HepG2 (cell line): ENCODE results near the gene ISOC2. TPM values are rescaled to one million over a fixed set of nuclear protein-coding genes. Genes with fewer than 3 reads are reported as not detected.

ENCODE experiments used
- AKAP8 ChIP-seq: sonication (generic); formaldehyde crosslinking; IDR thresholded peaks from 2 replicates; pipeline ENCODE4 v1.5.1; 2020; ENCODE audit warnings: mild to moderate bottlenecking, missing genetic modification reagents
- GTF2F1 ChIP-seq: fragments of 150-350 bp; IDR thresholded peaks from 2 replicates; pipeline ENCODE4 v1.6.1; 2014; ENCODE audit warnings: low read length
- MEF2D ChIP-seq: sonication (generic); formaldehyde crosslinking; IDR thresholded peaks from 2 replicates; pipeline ENCODE4 v1.5.1; 2020; ENCODE audit warnings: mild to moderate bottlenecking, missing genetic modification reagents
- RAD51 ChIP-seq: fragments of 450-650 bp; IDR thresholded peaks from 2 replicates; pipeline ENCODE4 v1.6.1; 2016; ENCODE audit warnings: borderline replicate concordance
- YY1 ChIP-seq: IDR thresholded peaks from 2 replicates; pipeline ENCODE4 v1.6.1; 2011; ENCODE audit warnings: low read length, low read depth, moderate library complexity, mild to moderate bottlenecking; ENCODE audit not compliant: insufficient read depth, insufficient replicate concordance
- ZBTB38 ChIP-seq: sonication (generic); formaldehyde crosslinking; IDR thresholded peaks from 2 replicates; pipeline ENCODE4 v1.5.1; 2020; ENCODE audit warnings: mild to moderate bottlenecking, missing genetic modification reagents
- ZNF205 ChIP-seq: IDR thresholded peaks from 2 replicates; pipeline ENCODE4 v1.6.1; 2018; ENCODE audit warnings: missing biosample characterization, missing genetic modification reagents
- ZNF367 ChIP-seq: sonication (generic); formaldehyde crosslinking; IDR thresholded peaks from 2 replicates; pipeline ENCODE4 v1.4.0; 2020; ENCODE audit warnings: missing genetic modification reagents, borderline replicate concordance
- ZNF550 ChIP-seq: sonication (generic); formaldehyde crosslinking; IDR thresholded peaks from 2 replicates; pipeline ENCODE4 v1.4.0; 2020; ENCODE audit warnings: mild to moderate bottlenecking, missing genetic modification reagents, borderline replicate concordance
- ZNF816 ChIP-seq: sonication (generic); formaldehyde crosslinking; IDR thresholded peaks from 2 replicates; pipeline ENCODE4 v1.8.0; 2022; ENCODE audit warnings: missing genetic modification reagents, mild to moderate bottlenecking, borderline replicate concordance
- ZSCAN21 ChIP-seq: sonication (generic); formaldehyde crosslinking; IDR thresholded peaks from 2 replicates; pipeline ENCODE4 v1.8.0; 2022; ENCODE audit warnings: mild to moderate bottlenecking, missing genetic modification reagents, moderate library complexity, borderline replicate concordance
- ZSCAN9 ChIP-seq: IDR thresholded peaks from 2 replicates; pipeline ENCODE4 v1.6.1; 2016; ENCODE audit warnings: borderline replicate concordance
- polyA plus RNA-seq, 8 experiments: library from polyadenylated mRNA; depleted of rRNA in 3 of 8; stranded (reverse) in 7 of 8; unstranded in 1 of 8; fragments of >200 nt; fragmentation: Illumina TruSeq in 4 of 8; extraction: Trizol in 4 of 8; gene quantifications; 2 replicates each; pipeline versions ENCODE4 v1.2.1 to v1.2.3, GENCODE V29; 2011 to 2016; ENCODE audit warnings: low read depth in 4 of 8, missing spikeins in 1 of 8, mixed read lengths in 1 of 8; ENCODE audit not compliant: insufficient read depth in 1 of 8
- total RNA-seq, 5 experiments: library from RNA; depleted of rRNA; stranded (reverse); fragments of >200 nt; fragmentation: Illumina TruSeq; extraction: Trizol; gene quantifications; 2 replicates each; pipeline ENCODE4 v1.2.3, GENCODE V29; 2016; ENCODE audit warnings: low read depth in 1 of 5
- TF ChIP-seq, protein P1 (sequence below): sonication (generic); formaldehyde crosslinking; IDR thresholded peaks from 2 replicates; pipeline ENCODE4 v1.5.0; 2020; ENCODE audit warnings: missing genetic modification reagents
- TF ChIP-seq, protein P2 (sequence below): sonication (generic); formaldehyde crosslinking; IDR thresholded peaks from 2 replicates; pipeline ENCODE4 v1.4.0; 2020; ENCODE audit warnings: mild to moderate bottlenecking, low read depth, missing genetic modification reagents
- TF ChIP-seq, protein P3 (sequence below): sonication (generic); formaldehyde crosslinking; IDR thresholded peaks from 2 replicates; pipeline ENCODE4 v1.5.1; 2020; ENCODE audit warnings: missing genetic modification reagents, mild to moderate bottlenecking, borderline replicate concordance
- TF ChIP-seq, protein P4 (sequence below): sonication (generic); formaldehyde crosslinking; IDR thresholded peaks from 2 replicates; pipeline ENCODE4 v1.4.0; 2020; ENCODE audit warnings: missing genetic modification reagents
- TF ChIP-seq, protein P5 (sequence below): sonication (generic); formaldehyde crosslinking; IDR thresholded peaks from 2 replicates; pipeline ENCODE4 v1.4.0; 2020; ENCODE audit warnings: missing genetic modification reagents
- TF ChIP-seq, protein P6 (sequence below): sonication (generic); formaldehyde crosslinking; IDR thresholded peaks from 2 replicates; pipeline ENCODE4 v1.8.0; 2023; ENCODE audit warnings: mild to moderate bottlenecking, missing genetic modification reagents
- TF ChIP-seq, protein P7 (sequence below): sonication (generic); formaldehyde crosslinking; IDR thresholded peaks from 2 replicates; pipeline ENCODE4 v1.4.0; 2020; ENCODE audit warnings: missing genetic modification reagents, borderline replicate concordance

Gene ISOC2
- total and polyA plus RNA-seq, 2 of the 13 experiments (the other 11 are each of a cell fraction or from before 2014, with no cell fraction given), result 76.8 to 105 TPM

DNA sequence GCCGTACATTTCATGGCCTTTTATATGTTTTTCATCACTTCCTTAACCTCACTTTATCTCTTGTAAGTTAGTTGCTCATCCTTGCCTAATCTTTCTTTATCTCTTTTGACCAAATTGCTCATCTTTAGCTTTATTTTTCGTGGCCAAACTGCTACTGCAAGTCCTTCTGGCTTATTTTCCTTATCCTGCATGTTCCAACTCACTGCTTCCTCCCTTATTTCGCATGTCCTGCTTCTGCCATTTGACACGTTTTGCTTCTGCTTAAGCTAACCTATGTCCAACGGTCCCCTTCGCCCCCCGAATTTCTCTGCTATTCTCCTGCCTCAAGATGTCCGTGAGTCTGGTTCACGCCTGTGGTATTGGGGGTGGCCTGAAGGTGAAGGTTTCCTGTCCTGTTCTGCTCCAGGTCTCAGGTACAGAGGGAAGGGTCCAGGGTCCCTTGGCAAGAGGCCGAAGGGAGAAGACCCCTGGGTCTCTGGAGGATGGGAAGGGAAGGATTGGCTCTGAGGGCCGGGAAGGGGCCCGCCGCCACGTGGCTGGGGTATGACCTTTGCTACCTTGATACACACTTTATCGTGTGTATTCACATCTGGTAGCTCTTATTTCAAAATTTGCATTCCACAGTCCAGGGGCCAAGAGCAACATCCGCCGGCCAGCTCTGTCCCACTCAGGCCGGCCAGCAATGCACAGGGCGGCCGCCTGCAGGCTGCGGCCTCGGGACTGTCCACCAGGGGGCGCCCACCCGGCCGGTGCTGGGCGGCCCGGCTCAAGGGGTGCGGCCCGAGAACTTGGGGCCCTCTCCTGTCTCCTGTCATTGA is 6.0 kb upstream of the ISOC2 start (continued):
- TF ChIP-seq, protein P1, sequence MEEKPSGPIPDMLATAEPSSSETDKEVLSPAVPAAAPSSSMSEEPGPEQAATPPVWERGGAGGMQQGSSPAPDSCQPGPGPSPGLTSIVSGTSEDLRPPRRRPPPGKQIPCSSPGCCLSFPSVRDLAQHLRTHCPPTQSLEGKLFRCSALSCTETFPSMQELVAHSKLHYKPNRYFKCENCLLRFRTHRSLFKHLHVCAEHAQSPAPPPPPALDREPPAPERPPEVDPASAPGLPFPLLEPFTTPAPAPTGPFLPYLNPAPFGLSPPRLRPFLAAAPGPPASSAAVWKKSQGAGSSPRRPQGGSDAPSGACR, result no peak
- TF ChIP-seq GTF2F1, result no peak
- TF ChIP-seq, protein P2, sequence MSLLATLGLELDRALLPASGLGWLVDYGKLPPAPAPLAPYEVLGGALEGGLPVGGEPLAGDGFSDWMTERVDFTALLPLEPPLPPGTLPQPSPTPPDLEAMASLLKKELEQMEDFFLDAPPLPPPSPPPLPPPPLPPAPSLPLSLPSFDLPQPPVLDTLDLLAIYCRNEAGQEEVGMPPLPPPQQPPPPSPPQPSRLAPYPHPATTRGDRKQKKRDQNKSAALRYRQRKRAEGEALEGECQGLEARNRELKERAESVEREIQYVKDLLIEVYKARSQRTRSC, result no peak
- TF ChIP-seq, protein P3, sequence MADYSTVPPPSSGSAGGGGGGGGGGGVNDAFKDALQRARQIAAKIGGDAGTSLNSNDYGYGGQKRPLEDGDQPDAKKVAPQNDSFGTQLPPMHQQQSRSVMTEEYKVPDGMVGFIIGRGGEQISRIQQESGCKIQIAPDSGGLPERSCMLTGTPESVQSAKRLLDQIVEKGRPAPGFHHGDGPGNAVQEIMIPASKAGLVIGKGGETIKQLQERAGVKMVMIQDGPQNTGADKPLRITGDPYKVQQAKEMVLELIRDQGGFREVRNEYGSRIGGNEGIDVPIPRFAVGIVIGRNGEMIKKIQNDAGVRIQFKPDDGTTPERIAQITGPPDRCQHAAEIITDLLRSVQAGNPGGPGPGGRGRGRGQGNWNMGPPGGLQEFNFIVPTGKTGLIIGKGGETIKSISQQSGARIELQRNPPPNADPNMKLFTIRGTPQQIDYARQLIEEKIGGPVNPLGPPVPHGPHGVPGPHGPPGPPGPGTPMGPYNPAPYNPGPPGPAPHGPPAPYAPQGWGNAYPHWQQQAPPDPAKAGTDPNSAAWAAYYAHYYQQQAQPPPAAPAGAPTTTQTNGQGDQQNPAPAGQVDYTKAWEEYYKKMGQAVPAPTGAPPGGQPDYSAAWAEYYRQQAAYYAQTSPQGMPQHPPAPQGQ (CRISPR knock-in tag), result no peak
- no peak for TF ChIP-seq ZSCAN9 (CRISPR knock-in tag)
- TF ChIP-seq AKAP8, result no peak
- TF ChIP-seq ZBTB38 (CRISPR knock-in tag), result no peak
- TF ChIP-seq, protein P4, sequence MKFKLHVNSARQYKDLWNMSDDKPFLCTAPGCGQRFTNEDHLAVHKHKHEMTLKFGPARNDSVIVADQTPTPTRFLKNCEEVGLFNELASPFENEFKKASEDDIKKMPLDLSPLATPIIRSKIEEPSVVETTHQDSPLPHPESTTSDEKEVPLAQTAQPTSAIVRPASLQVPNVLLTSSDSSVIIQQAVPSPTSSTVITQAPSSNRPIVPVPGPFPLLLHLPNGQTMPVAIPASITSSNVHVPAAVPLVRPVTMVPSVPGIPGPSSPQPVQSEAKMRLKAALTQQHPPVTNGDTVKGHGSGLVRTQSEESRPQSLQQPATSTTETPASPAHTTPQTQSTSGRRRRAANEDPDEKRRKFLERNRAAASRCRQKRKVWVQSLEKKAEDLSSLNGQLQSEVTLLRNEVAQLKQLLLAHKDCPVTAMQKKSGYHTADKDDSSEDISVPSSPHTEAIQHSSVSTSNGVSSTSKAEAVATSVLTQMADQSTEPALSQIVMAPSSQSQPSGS (CRISPR knock-in tag), result no peak
- TF ChIP-seq MEF2D (CRISPR knock-in tag), result no peak
- TF ChIP-seq ZNF816, result no peak
- TF ChIP-seq ZNF205 (CRISPR knock-in tag), result no peak
- TF ChIP-seq, protein P5, sequence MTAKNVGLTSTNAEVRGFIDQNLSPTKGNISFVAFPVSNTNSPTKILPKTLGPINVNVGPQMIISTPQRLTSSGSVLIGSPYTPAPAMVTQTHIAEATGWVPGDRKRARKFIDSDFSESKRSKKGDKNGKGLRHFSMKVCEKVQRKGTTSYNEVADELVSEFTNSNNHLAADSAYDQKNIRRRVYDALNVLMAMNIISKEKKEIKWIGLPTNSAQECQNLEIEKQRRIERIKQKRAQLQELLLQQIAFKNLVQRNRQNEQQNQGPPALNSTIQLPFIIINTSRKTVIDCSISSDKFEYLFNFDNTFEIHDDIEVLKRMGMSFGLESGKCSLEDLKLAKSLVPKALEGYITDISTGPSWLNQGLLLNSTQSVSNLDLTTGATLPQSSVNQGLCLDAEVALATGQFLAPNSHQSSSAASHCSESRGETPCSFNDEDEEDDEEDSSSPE, result 0 out of 2 replicates have a peak, but pooled peaks have one; percentile 48
- TF ChIP-seq, protein P6, sequence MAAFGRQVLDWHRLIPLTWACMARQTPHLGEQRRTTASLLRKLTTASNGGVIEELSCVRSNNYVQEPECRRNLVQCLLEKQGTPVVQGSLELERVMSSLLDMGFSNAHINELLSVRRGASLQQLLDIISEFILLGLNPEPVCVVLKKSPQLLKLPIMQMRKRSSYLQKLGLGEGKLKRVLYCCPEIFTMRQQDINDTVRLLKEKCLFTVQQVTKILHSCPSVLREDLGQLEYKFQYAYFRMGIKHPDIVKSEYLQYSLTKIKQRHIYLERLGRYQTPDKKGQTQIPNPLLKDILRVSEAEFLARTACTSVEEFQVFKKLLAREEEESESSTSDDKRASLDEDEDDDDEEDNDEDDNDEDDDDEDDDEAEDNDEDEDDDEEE (CRISPR knock-in tag), result peak; percentile 16; the same call in 1 of the 2 replicates
- TF ChIP-seq ZNF550 (CRISPR knock-in tag), result no peak
- no peak for TF ChIP-seq ZNF367 (CRISPR knock-in tag)
- peak; percentile 46 for TF ChIP-seq YY1
- no peak for TF ChIP-seq RAD51
- TF ChIP-seq, protein P7, sequence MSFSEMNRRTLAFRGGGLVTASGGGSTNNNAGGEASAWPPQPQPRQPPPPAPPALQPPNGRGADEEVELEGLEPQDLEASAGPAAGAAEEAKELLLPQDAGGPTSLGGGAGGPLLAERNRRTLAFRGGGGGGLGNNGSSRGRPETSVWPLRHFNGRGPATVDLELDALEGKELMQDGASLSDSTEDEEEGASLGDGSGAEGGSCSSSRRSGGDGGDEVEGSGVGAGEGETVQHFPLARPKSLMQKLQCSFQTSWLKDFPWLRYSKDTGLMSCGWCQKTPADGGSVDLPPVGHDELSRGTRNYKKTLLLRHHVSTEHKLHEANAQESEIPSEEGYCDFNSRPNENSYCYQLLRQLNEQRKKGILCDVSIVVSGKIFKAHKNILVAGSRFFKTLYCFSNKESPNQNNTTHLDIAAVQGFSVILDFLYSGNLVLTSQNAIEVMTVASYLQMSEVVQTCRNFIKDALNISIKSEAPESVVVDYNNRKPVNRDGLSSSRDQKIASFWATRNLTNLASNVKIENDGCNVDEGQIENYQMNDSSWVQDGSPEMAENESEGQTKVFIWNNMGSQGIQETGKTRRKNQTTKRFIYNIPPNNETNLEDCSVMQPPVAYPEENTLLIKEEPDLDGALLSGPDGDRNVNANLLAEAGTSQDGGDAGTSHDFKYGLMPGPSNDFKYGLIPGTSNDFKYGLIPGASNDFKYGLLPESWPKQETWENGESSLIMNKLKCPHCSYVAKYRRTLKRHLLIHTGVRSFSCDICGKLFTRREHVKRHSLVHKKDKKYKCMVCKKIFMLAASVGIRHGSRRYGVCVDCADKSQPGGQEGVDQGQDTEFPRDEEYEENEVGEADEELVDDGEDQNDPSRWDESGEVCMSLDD, result peak; percentile 90; the same call in 1 of the 2 replicates
- TF ChIP-seq ZSCAN21 (CRISPR knock-in tag), result no peak
